Stimulated activated CD4-positive, alpha-beta T cell treated with anti-CD3 and anti-CD28 coated beads, Interleukin-1b, Interleukin-23, amount 100 ng/mL, for 1 hour (primary cell): ENCODE results near the gene GTF2H4.
"Not testable (repeated sequence)": the region's sequence is repeated elsewhere in the genome, so short reads cannot be mapped to it uniquely, and the experiment has no call there.

Source experiments
- DNase-seq, 2 donors: peaks; one replicate each; pipeline ENCODE4 v3.0.0-alpha.2; 2020; ENCODE audit warnings: low read depth in 2 of 2

Gene GTF2H4

DNA sequence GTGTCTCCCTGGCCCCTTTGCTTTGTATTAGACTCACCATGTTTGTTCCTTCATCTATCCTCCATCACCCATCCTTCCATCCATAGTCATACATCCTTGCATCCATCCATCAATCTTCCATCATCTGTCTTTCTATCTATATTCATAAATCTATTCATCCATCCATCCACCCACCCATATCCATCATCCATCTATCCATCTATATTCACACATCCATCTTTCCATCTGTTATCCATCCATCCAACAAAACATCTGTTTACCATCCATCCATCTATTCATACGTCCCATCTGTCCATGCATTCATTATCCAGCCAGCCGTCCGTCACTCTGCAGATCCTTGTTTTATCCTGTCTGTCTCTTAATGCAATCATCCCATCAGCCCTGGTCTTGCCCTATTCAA, 13.1 kb upstream of the GTF2H4 start:
- no peak for DNase-seq

GRCh38 chr6:30895343-30895742, 12.7 kb upstream of the GTF2H4 start:
- DNase-seq, result no peak

GRCh38 chr6:30896541-30896940, 11.5 kb upstream of the GTF2H4 start:
- no peak for DNase-seq

GRCh38 chr6:30897882-30898281, 10.1 kb upstream of the GTF2H4 start:
- DNase-seq, result no peak

DNA sequence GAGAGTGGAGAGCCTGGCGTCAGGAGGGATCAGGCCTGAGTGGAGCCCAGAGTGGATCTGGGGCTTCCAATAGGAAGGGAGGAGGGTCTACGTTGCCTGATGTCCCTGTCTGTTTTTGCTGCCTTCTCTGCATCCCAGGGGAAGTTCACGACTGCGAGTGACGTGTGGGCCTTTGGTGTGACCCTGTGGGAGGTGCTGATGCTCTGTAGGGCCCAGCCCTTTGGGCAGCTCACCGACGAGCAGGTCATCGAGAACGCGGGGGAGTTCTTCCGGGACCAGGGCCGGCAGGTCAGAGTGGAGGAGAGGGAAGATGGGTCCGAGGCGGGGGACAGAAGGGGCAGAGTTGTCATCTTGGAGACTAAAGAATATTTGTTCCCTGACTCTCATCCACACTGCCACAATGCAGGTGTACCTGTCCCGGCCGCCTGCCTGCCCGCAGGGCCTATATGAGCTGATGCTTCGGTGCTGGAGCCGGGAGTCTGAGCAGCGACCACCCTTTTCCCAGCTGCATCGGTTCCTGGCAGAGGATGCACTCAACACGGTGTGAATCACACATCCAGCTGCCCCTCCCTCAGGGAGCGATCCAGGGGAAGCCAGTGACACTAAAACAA, 9.2 kb upstream of the GTF2H4 start:
- no peak for DNase-seq

DNA sequence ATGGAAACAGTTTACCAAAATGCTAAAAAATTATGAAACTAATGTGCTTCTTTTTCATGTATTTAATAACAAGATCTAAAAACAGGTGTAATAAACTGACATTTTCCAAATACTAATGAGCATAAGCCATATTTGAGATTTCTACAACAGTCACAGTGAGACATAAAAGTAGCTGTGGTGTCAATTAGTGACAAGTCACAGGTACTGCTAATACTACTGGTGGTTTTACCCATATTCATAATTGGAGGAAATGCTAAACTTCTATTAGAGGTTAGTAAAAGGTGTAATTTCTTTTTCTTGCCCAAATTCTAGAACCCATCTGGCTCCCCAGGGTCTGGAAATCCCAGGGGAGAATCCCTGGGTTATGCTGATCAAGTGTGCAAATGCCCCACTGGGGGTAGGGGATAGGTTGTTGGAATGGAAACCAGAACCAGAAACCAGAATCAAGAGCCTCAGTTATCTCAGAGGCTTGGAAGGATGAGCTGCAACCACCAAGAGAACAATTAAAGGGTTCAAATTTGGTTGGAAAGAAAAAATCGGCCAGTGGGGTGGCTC, 7.1 kb upstream of the GTF2H4 start:
- no peak for DNase-seq

GRCh38 chr6:30901436-30901835, 6.6 kb upstream of the GTF2H4 start:
- no peak for DNase-seq

DNA sequence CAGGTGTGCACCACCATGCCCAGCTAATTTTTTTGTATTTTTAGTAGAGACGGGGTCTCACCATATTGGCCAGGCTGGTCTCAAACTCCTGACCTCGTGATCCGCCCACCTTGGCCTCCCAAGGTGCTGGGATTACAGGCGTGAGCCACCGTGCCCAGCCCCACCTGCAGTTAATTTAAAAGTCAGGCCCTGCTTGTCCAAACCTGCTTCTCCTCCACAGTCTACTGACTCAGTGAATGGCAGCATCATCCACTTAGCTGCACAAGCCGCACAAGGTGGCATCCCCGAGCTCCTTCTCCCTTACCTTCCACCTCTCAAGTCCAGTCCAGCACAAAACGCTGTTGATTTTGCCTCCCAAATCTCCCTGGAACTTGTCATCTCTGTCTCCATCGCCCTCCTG, 5.8 kb upstream of the GTF2H4 start:
- not testable (repeated sequence) for DNase-seq

DNA sequence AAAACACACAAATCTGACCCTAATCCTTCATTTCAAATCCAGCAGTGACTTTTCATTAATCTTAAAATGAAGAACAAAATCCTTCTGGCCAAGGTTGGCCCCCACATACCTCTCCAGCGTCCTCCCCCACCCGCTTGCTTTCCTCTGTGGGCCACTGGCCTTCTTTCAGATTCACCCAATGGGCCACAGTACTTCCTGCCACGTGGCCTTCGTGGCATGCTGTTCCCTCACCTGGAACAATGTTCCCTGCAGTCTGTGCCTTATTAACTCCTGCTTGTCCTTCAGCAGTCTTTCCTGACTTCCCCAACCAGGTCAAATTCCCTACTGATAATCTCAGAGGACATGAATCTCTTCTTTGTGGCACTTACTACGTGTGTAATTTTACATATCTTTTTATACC, 5.3 kb upstream of the GTF2H4 start:
- DNase-seq, result no peak

DNA sequence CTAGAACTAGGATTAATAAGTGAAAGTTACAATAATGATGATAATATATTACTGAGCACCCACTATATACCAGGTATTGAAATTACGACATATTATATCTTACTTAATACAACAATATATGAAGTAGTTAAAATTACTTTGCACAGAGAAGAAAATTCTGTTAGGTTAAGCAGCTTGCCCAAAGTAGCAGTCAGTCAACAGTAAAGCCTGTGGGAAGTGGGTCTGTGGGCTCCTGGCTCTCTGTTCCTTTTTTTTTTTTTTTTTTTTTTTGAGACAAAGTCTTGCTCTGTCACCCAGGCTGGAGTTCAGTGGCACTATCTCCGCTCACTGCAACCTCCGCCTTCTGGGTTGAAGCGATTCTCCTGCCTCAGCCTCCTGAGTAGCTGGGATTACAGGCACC, 4.8 kb upstream of the GTF2H4 start:
- no peak for DNase-seq

DNA sequence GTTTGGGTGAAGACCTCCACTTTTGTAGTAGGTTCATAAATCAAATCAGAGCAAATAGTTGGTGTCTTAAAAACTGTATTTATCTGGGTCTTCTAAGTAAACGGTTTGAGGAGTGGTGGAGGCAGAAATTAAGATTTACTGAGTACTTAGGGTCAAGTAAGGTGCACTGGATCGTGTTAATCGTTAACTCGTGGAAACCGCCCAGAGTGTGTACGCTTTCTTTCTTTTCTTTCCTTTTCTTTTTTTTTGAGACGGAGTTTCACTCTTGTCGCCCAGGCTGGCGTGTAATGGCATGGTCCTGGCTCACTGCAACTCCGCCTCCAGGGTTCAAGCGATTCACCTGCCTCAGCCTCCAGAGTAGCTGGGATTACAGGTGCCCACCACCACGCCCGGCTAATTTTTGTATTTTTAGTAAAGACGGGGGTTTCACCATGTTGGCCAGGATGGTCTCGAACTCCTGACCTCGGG, 683 bp upstream of the GTF2H4 start:
- DNase-seq, result not testable (repeated sequence)

DNA sequence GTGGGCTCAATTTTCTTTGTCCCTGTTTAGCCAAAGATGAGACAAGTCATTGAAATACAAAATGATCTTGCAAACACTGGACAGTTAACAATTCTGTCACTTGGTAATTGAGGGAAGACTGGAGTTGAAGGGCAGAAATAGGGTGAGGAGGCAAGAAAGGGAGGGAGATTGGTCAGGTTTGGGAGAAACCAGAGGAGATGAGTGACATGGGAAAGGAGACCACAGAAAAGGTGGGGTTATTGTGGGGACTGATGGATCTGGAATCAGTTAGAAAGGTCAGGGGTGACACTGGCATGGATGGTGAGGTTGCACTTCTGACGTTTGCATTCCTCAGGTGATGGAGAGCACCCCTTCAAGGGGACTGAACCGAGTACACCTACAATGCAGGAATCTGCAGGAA, 693 bp downstream of the GTF2H4 start:
- DNase-seq, result no peak

DNA sequence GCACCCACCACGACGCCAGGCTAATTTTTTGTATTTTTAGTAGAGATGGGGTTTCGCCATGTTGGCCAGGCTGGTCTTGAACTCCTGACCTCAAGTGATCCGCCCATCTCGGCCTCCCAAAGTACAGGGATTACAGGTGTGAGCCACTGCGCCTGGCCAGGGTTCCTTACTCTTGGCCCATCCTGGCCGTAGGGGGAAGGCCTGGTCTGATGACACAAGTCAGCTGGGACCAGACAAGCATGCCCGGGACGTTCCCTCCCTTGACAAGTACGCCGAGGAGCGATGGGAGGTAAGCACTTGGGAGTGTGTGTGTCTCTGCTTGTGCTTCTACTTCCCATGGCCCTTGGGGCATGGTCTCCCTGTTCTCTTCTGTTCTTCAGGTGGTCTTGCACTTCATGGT, 2.5 kb downstream of the GTF2H4 start:
- DNase-seq, result not testable (repeated sequence)

DNA sequence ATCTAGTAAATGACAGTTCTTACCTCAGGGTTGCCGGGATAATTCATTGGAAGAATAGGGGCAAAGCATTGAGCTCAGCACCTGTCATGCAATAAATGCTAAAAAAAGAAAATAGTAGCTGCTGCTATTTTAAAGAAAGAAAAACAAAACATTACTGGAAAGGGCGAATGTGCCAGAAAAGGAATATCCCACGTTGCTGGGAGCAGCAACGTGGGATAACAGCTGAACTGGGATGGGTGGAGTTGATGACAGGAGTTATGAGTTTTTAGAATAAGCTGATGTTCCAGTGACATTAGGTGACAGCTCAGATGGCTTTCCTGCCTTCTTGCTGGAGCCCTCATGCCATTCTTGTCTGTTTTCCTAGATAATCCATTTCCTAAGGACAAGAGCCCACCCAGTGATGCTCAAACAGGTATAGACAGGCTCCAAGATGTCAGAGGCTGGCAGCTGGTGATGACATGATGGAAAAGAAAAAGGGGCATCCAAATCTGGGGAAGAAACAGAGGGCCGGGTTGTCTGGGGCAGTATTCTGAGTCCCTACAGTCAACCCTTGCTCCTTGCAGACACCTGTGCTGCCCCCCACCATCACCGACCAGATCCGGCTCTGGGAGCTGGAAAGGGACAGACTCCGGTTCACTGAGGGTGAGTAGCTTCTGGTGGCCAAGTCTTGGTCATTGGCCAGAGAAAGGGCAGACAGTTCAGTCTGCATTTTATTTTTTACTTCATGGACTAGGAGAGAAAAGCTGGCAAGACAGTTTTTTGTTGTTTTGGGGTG, 4.9 kb downstream of the GTF2H4 start:
- no peak for DNase-seq

DNA sequence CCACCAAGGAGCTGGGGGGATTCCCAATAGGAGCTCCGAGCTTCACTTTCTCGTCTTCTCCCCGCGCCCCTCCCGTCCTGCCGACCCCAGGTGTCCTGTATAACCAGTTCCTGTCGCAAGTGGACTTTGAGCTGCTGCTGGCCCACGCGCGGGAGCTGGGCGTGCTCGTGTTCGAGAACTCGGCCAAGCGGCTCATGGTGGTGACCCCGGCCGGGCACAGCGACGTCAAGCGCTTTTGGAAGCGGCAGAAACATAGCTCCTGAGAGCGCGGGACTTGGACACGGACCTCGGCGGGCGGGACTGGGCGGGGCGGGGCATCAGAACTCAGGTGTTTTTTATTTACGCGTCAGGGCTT, 5.7 kb downstream of the GTF2H4 start:
- DNase-seq, result no peak

DNA sequence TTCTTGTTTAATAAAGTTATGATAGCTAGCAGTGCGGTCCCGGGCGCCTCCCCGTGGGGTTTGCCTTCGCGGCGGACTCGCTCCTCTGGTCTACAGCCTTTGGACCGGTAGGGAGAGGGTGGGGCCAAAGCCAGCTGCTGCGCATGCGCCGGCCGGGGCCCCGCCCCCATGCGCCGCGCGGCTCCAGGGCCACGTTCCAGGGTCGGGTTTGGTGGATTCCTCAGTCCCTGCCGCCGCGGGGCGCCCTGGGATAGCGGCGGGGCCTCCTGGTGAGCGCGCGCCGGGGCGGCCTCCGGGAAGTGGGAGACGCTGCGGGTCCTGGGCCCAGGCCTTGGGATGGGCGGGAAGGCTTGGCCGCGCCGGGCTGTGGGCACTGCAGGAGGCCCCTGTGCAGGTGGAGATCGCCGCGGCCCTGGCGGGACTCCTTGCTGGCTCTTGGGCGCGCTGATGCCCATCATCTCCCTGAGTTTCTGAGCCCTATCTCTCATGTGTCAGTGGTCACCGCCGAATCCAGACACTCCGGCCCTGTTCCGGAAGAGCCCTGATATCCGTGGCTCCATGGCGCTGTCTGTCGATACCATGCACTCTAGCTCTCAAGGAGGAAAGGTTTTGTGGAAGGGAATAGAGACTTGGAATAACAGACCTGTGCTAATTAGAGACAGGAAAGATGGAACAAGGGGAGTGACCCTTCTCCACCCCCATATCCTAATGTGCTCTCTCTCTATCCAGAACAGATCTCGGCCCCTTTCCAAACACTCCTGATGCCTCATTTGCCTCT, 6.3 kb downstream of the GTF2H4 start, which contains the start of gene VARS2:
VARS2 (plus strand) TSS at position 163 of the 778 bp plus-strand sequence; CDS start at position 762, 599 bp downstream.
- peak; percentile 72 to 78 for DNase-seq

DNA sequence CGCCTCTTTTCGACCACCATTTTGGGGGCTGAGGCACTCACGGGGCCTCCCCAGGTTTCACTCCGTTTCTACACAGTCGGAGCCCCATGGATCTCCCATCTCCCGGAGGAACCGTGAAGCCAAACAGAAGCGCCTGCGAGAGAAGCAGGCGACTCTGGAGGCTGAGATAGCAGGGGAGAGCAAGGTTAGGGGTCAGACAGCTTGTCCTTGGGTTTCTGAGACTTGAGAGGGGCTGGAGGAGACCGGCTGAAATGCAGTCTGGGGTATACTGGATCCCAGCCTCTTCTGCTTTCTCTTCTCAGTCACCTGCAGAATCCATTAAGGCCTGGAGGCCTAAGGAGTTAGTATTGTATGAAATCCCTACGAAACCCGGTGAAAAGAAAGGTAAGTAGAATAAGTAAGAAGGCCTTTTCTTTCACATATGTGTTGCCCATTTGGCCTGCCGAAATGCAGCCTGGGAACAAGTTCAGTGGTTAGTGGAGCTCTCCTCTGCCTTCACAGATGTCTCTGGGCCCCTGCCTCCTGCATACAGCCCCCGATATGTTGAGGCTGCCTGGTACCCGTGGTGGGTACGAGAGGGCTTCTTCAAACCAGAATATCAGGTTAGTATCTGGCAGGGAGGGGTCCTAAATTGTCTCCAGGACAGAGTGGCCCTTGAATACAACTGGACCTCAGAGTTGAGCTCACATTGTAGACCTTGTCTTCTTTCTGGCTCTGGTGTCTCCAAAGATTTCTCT, 7.0 kb downstream of the GTF2H4 start:
- no peak for DNase-seq

DNA sequence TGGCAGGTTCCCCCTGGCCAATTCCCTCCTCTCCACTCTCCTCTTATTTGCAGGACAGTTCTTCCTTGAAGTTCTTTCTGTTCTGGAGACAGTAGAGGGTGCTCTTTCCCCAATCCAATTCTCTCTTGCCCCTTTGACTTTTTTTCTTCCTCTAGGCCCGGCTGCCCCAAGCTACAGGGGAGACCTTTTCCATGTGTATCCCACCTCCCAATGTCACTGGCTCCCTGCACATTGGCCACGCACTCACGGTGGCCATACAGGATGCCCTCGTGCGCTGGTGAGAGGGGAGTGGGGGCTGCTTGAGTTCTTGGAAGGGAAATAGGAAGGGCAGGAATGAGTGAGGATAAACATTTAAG, 7.6 kb downstream of the GTF2H4 start:
- no peak for DNase-seq

DNA sequence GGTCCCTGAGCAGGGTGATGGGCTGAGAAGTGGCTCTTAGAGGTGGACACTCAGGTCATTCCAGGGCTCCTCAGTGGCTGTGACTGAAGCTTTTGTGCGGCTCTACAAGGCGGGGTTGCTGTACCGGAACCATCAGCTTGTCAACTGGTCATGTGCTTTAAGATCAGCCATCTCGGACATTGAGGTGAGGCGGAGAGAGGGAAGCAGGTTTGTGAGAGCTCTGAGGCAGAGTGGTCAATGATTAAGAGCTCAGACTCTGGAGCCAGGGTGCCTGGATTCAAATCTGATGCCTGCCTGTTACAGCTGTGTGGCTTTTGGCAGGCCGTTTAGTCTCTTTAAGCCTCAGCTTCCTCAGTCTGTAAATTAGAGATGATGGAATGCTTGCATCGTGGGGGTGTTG, 9.0 kb downstream of the GTF2H4 start:
- no peak for DNase-seq

GRCh38 chr6:30917487-30917886, 9.5 kb downstream of the GTF2H4 start:
- no peak for DNase-seq

DNA sequence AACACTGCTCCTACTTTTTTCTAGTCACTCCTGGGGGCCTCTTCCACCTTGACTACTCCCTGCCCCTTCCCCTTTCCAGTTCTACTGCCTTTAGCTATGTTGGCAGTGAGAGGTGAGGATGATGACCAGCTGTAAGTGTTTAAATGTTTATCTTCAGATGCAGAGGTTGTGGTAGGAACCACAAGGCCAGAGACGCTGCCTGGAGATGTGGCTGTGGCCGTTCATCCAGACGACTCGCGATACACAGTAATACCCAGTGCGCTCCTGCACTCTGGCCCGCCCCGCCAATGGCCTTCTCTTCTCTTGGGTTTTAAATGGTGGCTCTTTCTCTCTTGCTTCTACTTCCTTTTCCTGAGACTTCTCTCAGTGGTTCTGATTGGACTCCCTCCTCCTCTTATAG, 10.7 kb downstream of the GTF2H4 start:
- no peak for DNase-seq

DNA sequence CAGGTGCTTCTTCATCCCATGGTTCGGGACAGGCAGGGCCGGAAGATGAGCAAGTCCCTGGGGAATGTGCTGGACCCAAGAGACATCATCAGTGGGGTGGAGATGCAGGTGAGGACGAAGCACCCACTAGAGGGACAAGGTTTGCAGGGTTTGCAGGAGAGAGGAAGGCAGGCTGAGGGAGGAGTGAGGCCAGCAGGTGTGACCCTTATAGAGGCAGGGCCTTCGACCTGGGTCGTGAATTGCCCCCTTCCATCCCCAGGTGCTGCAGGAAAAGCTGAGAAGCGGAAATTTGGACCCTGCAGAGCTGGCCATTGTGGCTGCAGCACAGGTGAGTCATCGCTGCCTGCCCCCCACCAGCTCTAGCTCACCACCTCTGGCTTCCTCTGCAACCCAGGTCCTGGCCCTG, 14.4 kb downstream of the GTF2H4 start:
- no peak for DNase-seq
